Measurements from ENCODE around the gene SFTPD.

The SFTPD gene

GRCh38 chr10:79944428-79945395, 4.2 kb downstream of the SFTPD start:
- DNase-seq (ENCODE audit: low read depth in 2 of 2), result no peak

GRCh38 chr10:79943871-79944270, 5.0 kb downstream of the SFTPD start:
- DNase-seq (ENCODE audit: low read depth in 2 of 2), result no peak

- DNase-seq (ENCODE audit: low read depth in 2 of 2), result no peak
Measured at GRCh38 chr10:79942261-79943185, 6.4 kb downstream of the SFTPD start.

GRCh38 chr10:79941585-79942210, 7.2 kb downstream of the SFTPD start:
- DNase-seq (ENCODE audit: low read depth in 2 of 2), result no peak

GRCh38 chr10:79941146-79941545, 7.8 kb downstream of the SFTPD start:
- DNase-seq (ENCODE audit: low read depth in 2 of 2), result no peak

GRCh38 chr10:79940431-79940830, 8.5 kb downstream of the SFTPD start:
- no peak for DNase-seq (ENCODE audit: low read depth in 2 of 2)

GRCh38 chr10:79939969-79940368, 8.9 kb downstream of the SFTPD start:
- DNase-seq (ENCODE audit: low read depth in 2 of 2), result no peak

- no peak for DNase-seq (ENCODE audit: low read depth in 2 of 2)
Measured at GRCh38 chr10:79938728-79939406, 10.0 kb downstream of the SFTPD start.

- DNase-seq (ENCODE audit: low read depth in 2 of 2), result no peak
Measured at GRCh38 chr10:79937701-79938151, 11.2 kb downstream of the SFTPD start.

GRCh38 chr10:79936625-79937615, 12.0 kb downstream of the SFTPD start:
- no peak for DNase-seq (ENCODE audit: low read depth in 2 of 2)

GRCh38 chr10:79933961-79934360, 14.9 kb downstream of the SFTPD start:
- no peak for DNase-seq (ENCODE audit: low read depth in 2 of 2)

- DNase-seq (ENCODE audit: low read depth in 2 of 2), result no peak
Measured at GRCh38 chr10:79932841-79933379, 16.0 kb downstream of the SFTPD start.

- DNase-seq (ENCODE audit: low read depth in 2 of 2), result no peak
Measured at GRCh38 chr10:79932307-79932706, 16.6 kb downstream of the SFTPD start.

GRCh38 chr10:79930751-79931150, 18.2 kb downstream of the SFTPD start:
- no peak for DNase-seq (ENCODE audit: low read depth in 2 of 2)

- DNase-seq (ENCODE audit: low read depth in 2 of 2), result no peak
Measured at GRCh38 chr10:79930267-79930666, 18.6 kb downstream of the SFTPD start.

- peak; percentile 38 to 39 for DNase-seq (ENCODE audit: low read depth in 2 of 2)
Measured at GRCh38 chr10:79929409-79929904, 19.4 kb downstream of the SFTPD start.

- no peak for DNase-seq (ENCODE audit: low read depth in 2 of 2)
Measured at GRCh38 chr10:79928028-79928583, 20.8 kb downstream of the SFTPD start.

GRCh38 chr10:79927111-79927828, 21.6 kb downstream of the SFTPD start:
- no peak for DNase-seq (ENCODE audit: low read depth in 2 of 2)

GRCh38 chr10:79926037-79926436, 22.9 kb downstream of the SFTPD start:
- DNase-seq (ENCODE audit: low read depth in 2 of 2), result no peak
